BJ (cell line): ENCODE results near the gene SLC12A3. TPM values are rescaled to one million over a fixed set of nuclear protein-coding genes. Genes with fewer than 3 reads are reported as not detected.

Experiments
- CTCF ChIA-PET: fragments of 350-600 bp; formaldehyde crosslinking; extraction: SDS; loops from one replicate; lab custom pipeline; 2021; ENCODE audit warnings: antibody characterized with exemption, inconsistent platforms; lab: Yijun Ruan, JAX
- POLR2A ChIA-PET: fragments of 300-600 bp; sonication (Branson Sonifier 250); formaldehyde crosslinking; extraction: SDS; loops from one replicate; lab custom pipeline; 2021; ENCODE audit warnings: antibody characterized with exemption; lab: Charles Lee
- DNase-seq: peaks from one replicate; pipeline ENCODE4 v3.0.0-alpha.2; 2011; ENCODE audit warnings: low read depth
- H3K27me3 ChIP-seq: 2 replicates; pipeline ENCODE4 v1.6.0; 2011; ENCODE audit warnings: low read length; ENCODE audit not compliant: control insufficient read depth, insufficient read depth
- H3K36me3 ChIP-seq: 2 replicates; pipeline ENCODE4 v1.5.1; 2011; ENCODE audit warnings: low read length; ENCODE audit not compliant: control insufficient read depth, insufficient read depth
- H3K4me3 ChIP-seq: 2 replicates; pipeline ENCODE4 v1.5.1; 2011; ENCODE audit warnings: low read depth, mild to moderate bottlenecking, control low read depth, low read length
- polyA plus RNA-seq: library from polyadenylated mRNA; depleted of rRNA; stranded (reverse); fragments of >200 nt; gene quantifications from 2 replicates; pipeline ENCODE4 v1.2.3, GENCODE V29; 2011
- TF ChIP-seq, protein P1 (sequence below): IDR thresholded peaks from 2 replicates; pipeline ENCODE4 v1.5.1; 2011; ENCODE audit warnings: low read depth, mild to moderate bottlenecking, control low read depth, inconsistent platforms, low read length, moderate library complexity; ENCODE audit not compliant: insufficient read depth

The SLC12A3 gene
- polyA plus RNA-seq, 1 experiment, result not detected

DNA sequence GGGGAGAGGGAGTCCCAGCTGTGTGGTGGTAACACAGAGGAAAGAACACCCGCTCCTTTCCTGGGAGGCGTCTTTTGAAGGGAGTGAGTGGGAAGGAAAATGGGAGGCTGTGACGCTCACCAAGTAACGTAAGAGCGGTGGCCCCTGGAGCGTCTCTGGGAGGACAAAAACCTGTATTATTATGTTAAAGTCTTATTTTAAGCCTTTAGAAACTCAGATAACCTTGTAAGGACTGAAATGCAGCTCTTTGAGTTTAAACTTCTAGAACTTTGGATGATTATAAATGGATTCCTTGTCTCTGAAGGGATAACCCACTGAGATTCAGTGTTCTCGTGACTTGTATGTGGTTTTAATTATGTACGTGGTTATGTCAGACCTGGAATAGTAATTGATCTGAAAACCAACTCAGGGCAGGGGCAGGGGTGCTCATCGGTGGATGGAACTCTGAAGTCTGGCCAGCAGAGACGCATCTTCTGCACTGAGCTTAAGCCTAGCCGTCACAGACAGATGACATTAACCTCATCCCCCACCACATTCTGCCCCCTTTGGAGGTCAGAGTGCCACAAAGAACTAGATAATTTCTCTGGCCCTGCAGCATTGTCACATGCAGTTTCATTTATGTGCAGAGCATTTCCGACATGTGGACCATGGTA, 41.8 kb upstream of the SLC12A3 start:
- Histone ChIP-seq H3K36me3 (peaks cover 4% of the 10 kb centered on the region), H3K27me3 (no peaks in the 10 kb centered on the region), H3K4me3 (no peak overlapping the region)
- CTCF ChIA-PET, result interaction anchor here (1.0 to 1.2 kb wide), 2 partner anchors 11 to 30 kb away, joined by 3 to 4 read pairs; no protein-coding TSS in a partner anchor
- no peak for DNase-seq
- POLR2A ChIA-PET, result interaction anchor here (0.7 kb wide), 1 partner anchor 87 kb away, joined by 6 read pairs; no protein-coding TSS in a partner anchor
- TF ChIP-seq, protein P1, sequence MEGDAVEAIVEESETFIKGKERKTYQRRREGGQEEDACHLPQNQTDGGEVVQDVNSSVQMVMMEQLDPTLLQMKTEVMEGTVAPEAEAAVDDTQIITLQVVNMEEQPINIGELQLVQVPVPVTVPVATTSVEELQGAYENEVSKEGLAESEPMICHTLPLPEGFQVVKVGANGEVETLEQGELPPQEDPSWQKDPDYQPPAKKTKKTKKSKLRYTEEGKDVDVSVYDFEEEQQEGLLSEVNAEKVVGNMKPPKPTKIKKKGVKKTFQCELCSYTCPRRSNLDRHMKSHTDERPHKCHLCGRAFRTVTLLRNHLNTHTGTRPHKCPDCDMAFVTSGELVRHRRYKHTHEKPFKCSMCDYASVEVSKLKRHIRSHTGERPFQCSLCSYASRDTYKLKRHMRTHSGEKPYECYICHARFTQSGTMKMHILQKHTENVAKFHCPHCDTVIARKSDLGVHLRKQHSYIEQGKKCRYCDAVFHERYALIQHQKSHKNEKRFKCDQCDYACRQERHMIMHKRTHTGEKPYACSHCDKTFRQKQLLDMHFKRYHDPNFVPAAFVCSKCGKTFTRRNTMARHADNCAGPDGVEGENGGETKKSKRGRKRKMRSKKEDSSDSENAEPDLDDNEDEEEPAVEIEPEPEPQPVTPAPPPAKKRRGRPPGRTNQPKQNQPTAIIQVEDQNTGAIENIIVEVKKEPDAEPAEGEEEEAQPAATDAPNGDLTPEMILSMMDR, result no peak

DNA sequence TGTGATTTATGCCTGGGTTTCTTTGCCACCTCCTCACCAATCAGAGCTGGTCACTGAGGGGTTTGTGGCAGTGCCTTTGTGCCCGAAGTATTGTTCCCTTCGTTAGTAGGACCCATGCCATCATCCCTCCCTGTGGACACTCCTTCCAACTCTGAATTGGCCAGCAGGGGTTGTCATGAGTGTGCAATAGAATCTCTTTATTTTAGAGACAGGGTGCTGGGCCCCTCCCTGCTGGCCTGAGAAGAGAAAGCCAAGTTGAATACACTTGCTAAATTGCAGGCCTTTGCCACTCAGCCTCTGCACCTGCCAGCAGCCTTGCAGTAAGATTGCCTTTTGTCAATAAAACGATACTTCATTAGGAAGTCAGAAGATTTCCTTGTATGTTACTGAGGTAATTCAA, 40.7 kb upstream of the SLC12A3 start:
- ChIA-PET CTCF (interaction anchor here (0.8 to 2.1 kb wide), 3 partner anchors 9 to 215 kb away, joined by 3 to 8 read pairs (median 3); no protein-coding TSS in a partner anchor), POLR2A (interaction anchor here (0.6 kb wide), 1 partner anchor 109 kb away, joined by 3 read pairs; no protein-coding TSS in a partner anchor)
- DNase-seq, result no peak
- Histone ChIP-seq H3K4me3 (no peak overlapping the region), H3K27me3 (no peaks in the 10 kb centered on the region), H3K36me3 (peaks cover 4% of the 10 kb centered on the region)
- TF ChIP-seq, protein P1, result peak; percentile 30; the same call in 1 of the 2 replicates

DNA sequence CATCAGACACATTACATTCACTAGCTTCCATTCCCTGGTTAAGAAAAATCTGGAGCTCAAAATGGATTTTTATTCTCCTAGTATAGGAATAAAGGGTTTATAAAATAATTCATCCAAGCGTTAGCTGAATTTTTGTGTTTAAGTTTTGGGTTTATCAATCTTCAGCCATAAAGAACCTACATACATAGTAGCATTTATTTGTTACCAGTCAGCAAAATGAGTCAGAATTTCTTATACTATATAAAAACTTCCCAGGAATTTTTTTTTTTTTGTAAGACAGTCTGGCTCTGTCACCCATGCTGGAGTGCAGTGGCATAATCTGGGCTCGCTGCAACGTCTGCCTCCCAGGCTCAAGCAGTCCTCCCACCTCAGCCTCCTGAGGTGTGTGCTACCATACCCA, 40.2 kb upstream of the SLC12A3 start:
- POLR2A ChIA-PET, result interaction anchor here (0.6 kb wide), 1 partner anchor 109 kb away, joined by 3 read pairs; no protein-coding TSS in a partner anchor
- Histone ChIP-seq H3K27me3 (no peaks in the 10 kb centered on the region), H3K36me3 (peaks cover 4% of the 10 kb centered on the region), H3K4me3 (no peak overlapping the region)
- TF ChIP-seq, protein P1, result no peak
- no peak for DNase-seq
- CTCF ChIA-PET, result interaction anchor here (0.8 to 2.1 kb wide), 4 partner anchors 9 to 215 kb away, joined by 3 to 8 read pairs (median 3); no protein-coding TSS in a partner anchor

DNA sequence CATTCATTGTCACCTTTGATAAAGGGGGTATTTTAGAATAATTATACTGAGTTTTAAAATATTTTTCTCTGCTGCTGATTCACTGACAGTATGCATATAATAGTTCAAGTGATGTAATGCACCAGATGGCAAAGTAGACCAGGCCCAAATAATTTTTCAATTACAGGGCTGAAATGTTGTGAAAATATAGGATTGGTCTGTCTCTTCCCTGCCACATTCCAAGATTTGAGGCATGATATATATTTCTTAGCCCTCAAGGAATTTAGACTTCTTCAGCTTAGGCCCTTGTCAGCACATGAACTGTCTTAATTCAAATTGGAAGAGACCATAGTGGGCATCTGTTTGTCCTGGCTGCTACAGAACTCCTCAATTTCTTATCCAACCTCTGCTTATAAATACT, 39.2 kb upstream of the SLC12A3 start:
- CTCF ChIA-PET, result interaction anchor here (0.6 to 2.1 kb wide), 3 partner anchors 10 to 22 kb away, joined by 3 to 8 read pairs (median 3); no protein-coding TSS in a partner anchor

More for the DNA sequence above, 39.2 kb upstream of the SLC12A3 start:
- TF ChIP-seq, protein P1, result no peak
- DNase-seq, result no peak
- Histone ChIP-seq H3K36me3 (peaks cover 4% of the 10 kb centered on the region), H3K4me3 (no peak overlapping the region), H3K27me3 (no peaks in the 10 kb centered on the region)
- POLR2A ChIA-PET, result no interaction called here
